H1 (cell line): ENCODE measurements around the gene CHRD. TPM values are rescaled to one million over a fixed set of nuclear protein-coding genes. Genes with fewer than 3 reads are reported as not detected.

Experiments used
- CTCF ChIA-PET: fragments of 300-600 bp; sonication (Branson Sonifier 250); formaldehyde crosslinking; loops from one replicate; lab custom pipeline; 2021; ENCODE audit not compliant: partially characterized antibody; lab: Charles Lee
- POLR2A ChIA-PET: fragments of 300-600 bp; sonication (Branson Sonifier 250); formaldehyde crosslinking; loops from one replicate; lab custom pipeline; 2021; ENCODE audit warnings: inconsistent platforms; ENCODE audit not compliant: partially characterized antibody; lab: Charles Lee
- DNase-seq, 2 experiments: peaks; one replicate each; pipeline versions ENCODE4 v3.0.0 to v3.0.0-alpha.2; 2010 to 2022; ENCODE audit warnings: low spot score in 2 of 2, low read depth in 1 of 2, mixed read lengths in 1 of 2
- FAIRE-seq: peaks from 2 replicates; lab custom pipeline; 2011; peaks lifted over from hg19 to GRCh38; lab: Jason Lieb, UNC
- H2AFZ ChIP-seq: 2 replicates; pipeline ENCODE4 v1.8.1; 2012; ENCODE audit warnings: low read length, inconsistent platforms
- H2AK5ac ChIP-seq: 2 replicates; pipeline ENCODE4 v1.6.1; 2013; ENCODE audit warnings: low read depth, low read length
- H2BK120ac ChIP-seq: replicated peaks from 2 replicates; pipeline ENCODE3; 2013; ENCODE audit warnings: low read depth, low read length, inconsistent platforms
- H2BK12ac ChIP-seq: 2 replicates; pipeline ENCODE4 v1.6.1; 2013; ENCODE audit warnings: low read depth, low read length
- H2BK15ac ChIP-seq: 2 replicates; pipeline ENCODE4 v1.6.1; 2013; ENCODE audit warnings: low read length
- H2BK20ac ChIP-seq: 2 replicates; pipeline ENCODE4 v1.6.1; 2013; ENCODE audit warnings: low read length
- H2BK5ac ChIP-seq: 2 replicates; pipeline ENCODE4 v1.6.1; 2013; ENCODE audit warnings: low read depth, low read length
- H3K14ac ChIP-seq: 2 replicates; pipeline ENCODE4 v1.6.1; 2013; ENCODE audit warnings: inconsistent platforms; ENCODE audit not compliant: insufficient read length
- H3K18ac ChIP-seq: 2 replicates; pipeline ENCODE4 v1.6.1; 2013; ENCODE audit warnings: low read length; ENCODE audit errors: extremely low read depth
- H3K23ac ChIP-seq: 2 replicates; pipeline ENCODE4 v1.6.1; 2013; ENCODE audit warnings: inconsistent platforms; ENCODE audit not compliant: insufficient read length
- H3K23me2 ChIP-seq: 2 replicates; pipeline ENCODE4 v1.6.1; 2013; ENCODE audit warnings: low read depth, low read length
- H3K27ac ChIP-seq: 2 replicates; pipeline ENCODE4 v1.6.1; 2011; ENCODE audit warnings: low read depth, low read length, inconsistent platforms
- H3K27me3 ChIP-seq, 4 experiments: replicated peaks in 1 of 4; 1 replicate in 1 of 4; 2 replicates in 3 of 4; pipeline versions ENCODE4 v1.6.1 to v1.8.1; 2011 to 2013; ENCODE audit warnings: low read length in 3 of 4, mild to moderate bottlenecking in 3 of 4, inconsistent platforms in 2 of 4, mixed read lengths in 2 of 4, moderate library complexity in 1 of 4; ENCODE audit not compliant: control insufficient read depth in 3 of 4, insufficient read depth in 3 of 4; ENCODE audit errors: extremely low read depth in 1 of 4
- H3K36me3 ChIP-seq, 4 experiments: 2 replicates each; pipeline versions ENCODE4 v1.6.1 to v1.8.1; 2011 to 2013; ENCODE audit warnings: mild to moderate bottlenecking in 4 of 4, low read length in 3 of 4, moderate library complexity in 2 of 4, control low read depth in 1 of 4, inconsistent platforms in 1 of 4; ENCODE audit not compliant: insufficient read depth in 4 of 4, control insufficient read depth in 2 of 4
- H3K4ac ChIP-seq: replicated peaks from 2 replicates; pipeline ENCODE3; 2013; ENCODE audit warnings: low read length, low read depth, mixed read lengths, inconsistent platforms; ENCODE audit not compliant: insufficient read length
- H3K4me1 ChIP-seq, 4 experiments: replicated peaks in 1 of 4; 1 replicate in 1 of 4; 2 replicates in 3 of 4; pipeline versions ENCODE4 v1.6.1 to v1.8.1; 2011 to 2013; ENCODE audit warnings: low read length in 3 of 4, inconsistent platforms in 2 of 4, mixed read lengths in 1 of 4; ENCODE audit not compliant: insufficient read depth in 4 of 4, control insufficient read depth in 3 of 4
- H3K4me2 ChIP-seq, 2 experiments: 2 replicates each; pipeline versions ENCODE4 v1.6.1 to v1.8.1; 2011 to 2013; ENCODE audit warnings: low read depth in 2 of 2, low read length in 2 of 2, control low read depth in 1 of 2, inconsistent platforms in 1 of 2, mild to moderate bottlenecking in 1 of 2; ENCODE audit not compliant: insufficient read depth in 1 of 2
- H3K4me3 ChIP-seq, 4 experiments: fragments of 200-600, 300-600 bp in 1 of 4; sonication (generic), shearing (Covaris generic), sonication (Bioruptor Twin) in 1 of 4; 2 replicates each; pipeline versions ENCODE4 v1.5.1 to v1.8.1; 2011 to 2016; ENCODE audit warnings: low read length in 4 of 4, low read depth in 3 of 4, control low read depth in 2 of 4, inconsistent platforms in 2 of 4, mild to moderate bottlenecking in 2 of 4, mixed read lengths in 1 of 4, moderate library complexity in 1 of 4; ENCODE audit not compliant: insufficient read depth in 2 of 4; ENCODE audit errors: extremely low read depth in 1 of 4
- H3K56ac ChIP-seq: replicated peaks from 2 replicates; pipeline ENCODE3; 2013; ENCODE audit warnings: low read depth, mild to moderate bottlenecking, mixed read lengths, low read length, inconsistent platforms; ENCODE audit not compliant: insufficient read length
- H3K79me1 ChIP-seq: 2 replicates; pipeline ENCODE4 v1.6.1; 2013; ENCODE audit warnings: low read depth, low read length, control low read depth
- H3K79me2 ChIP-seq, 2 experiments: 2 replicates each; pipeline versions ENCODE4 v1.6.1 to v1.8.1; 2012 to 2013; ENCODE audit warnings: low read length in 2 of 2, mild to moderate bottlenecking in 2 of 2, inconsistent platforms in 1 of 2; ENCODE audit not compliant: insufficient read depth in 2 of 2, control insufficient read depth in 1 of 2
- H3K9ac ChIP-seq, 4 experiments: replicated peaks in 1 of 4; 1 replicate in 1 of 4; 2 replicates in 3 of 4; pipeline versions ENCODE4 v1.6.1 to v1.8.1; 2011 to 2013; ENCODE audit warnings: low read depth in 3 of 4, low read length in 3 of 4, control low read depth in 2 of 4, mild to moderate bottlenecking in 2 of 4, moderate library complexity in 2 of 4, inconsistent platforms in 1 of 4; ENCODE audit errors: extremely low read depth in 1 of 4
- H3K9me3 ChIP-seq, 2 experiments: 2 replicates each; pipeline versions ENCODE4 v1.6.1 to v1.8.1; 2012 to 2013; ENCODE audit warnings: mild to moderate bottlenecking in 2 of 2, moderate library complexity in 2 of 2, control low read depth in 1 of 2, inconsistent platforms in 1 of 2, low read depth in 1 of 2, low read length in 1 of 2, mixed read lengths in 1 of 2; ENCODE audit not compliant: insufficient read depth in 2 of 2
- H4K20me1 ChIP-seq, 2 experiments: replicated peaks in 1 of 2; 2 replicates each; pipeline versions ENCODE3 to v1.8.1; 2011 to 2013; ENCODE audit warnings: inconsistent platforms in 2 of 2, low read length in 2 of 2, mild to moderate bottlenecking in 1 of 2; ENCODE audit not compliant: insufficient read depth in 2 of 2, control insufficient read depth in 1 of 2
- H4K5ac ChIP-seq: 2 replicates; pipeline ENCODE4 v1.6.1; 2013; ENCODE audit warnings: low read length, low read depth, mixed read lengths, inconsistent platforms; ENCODE audit not compliant: insufficient read length
- H4K8ac ChIP-seq: 2 replicates; pipeline ENCODE4 v1.8.0; 2013; ENCODE audit warnings: mild to moderate bottlenecking, moderate library complexity, low read length, inconsistent platforms; ENCODE audit not compliant: insufficient read depth; ENCODE audit errors: extremely low read depth
- H4K91ac ChIP-seq: replicated peaks from 2 replicates; pipeline ENCODE3; 2013; ENCODE audit warnings: low read length, mixed read lengths, inconsistent platforms; ENCODE audit not compliant: insufficient read length
- ASH2L ChIP-seq: fragments of 200-600, 300-600 bp; sonication (generic); IDR thresholded peaks from one replicate; pipeline ENCODE4 v1.7.1; 2017; ENCODE audit warnings: low read length
- JUND ChIP-seq: IDR thresholded peaks from 2 replicates; pipeline ENCODE4 v1.6.1; 2011; ENCODE audit warnings: mild to moderate bottlenecking, improper control_type of control experiment, low read length
- RAD21 ChIP-seq, 2 experiments: IDR thresholded peaks in 1 of 2; conservative IDR thresholded peaks in 1 of 2; 2 replicates each; pipeline ENCODE4 v1.6.1; 2011; ENCODE audit warnings: low read depth in 2 of 2, low read length in 2 of 2, improper control_type of control experiment in 1 of 2, inconsistent platforms in 1 of 2, mild to moderate bottlenecking in 1 of 2, moderate library complexity in 1 of 2
- SAP30 ChIP-seq: fragments of 300-600 bp; sonication (generic); IDR thresholded peaks from 2 replicates; pipeline ENCODE4 v1.7.1; 2012; ENCODE audit warnings: low read length, moderate library complexity, mild to moderate bottlenecking, inconsistent platforms; ENCODE audit not compliant: insufficient read depth, insufficient replicate concordance
- SIN3A ChIP-seq, 2 experiments: IDR thresholded peaks in 1 of 2; conservative IDR thresholded peaks in 1 of 2; 2 replicates each; pipeline ENCODE4 v1.6.1; 2011 to 2012; ENCODE audit warnings: low read length in 2 of 2, improper control_type of control experiment in 1 of 2, low read depth in 1 of 2, mild to moderate bottlenecking in 1 of 2
- SRF ChIP-seq: IDR thresholded peaks from 2 replicates; pipeline ENCODE4 v1.6.1; 2011; ENCODE audit warnings: mild to moderate bottlenecking, low read depth, low read length, moderate library complexity
- YY1 ChIP-seq: IDR thresholded peaks from 2 replicates; pipeline ENCODE4 v1.6.1; 2011; ENCODE audit warnings: low read depth, mild to moderate bottlenecking, low read length
- WGBS, 2 experiments: shearing (Covaris generic) in 1 of 2; methylation state at CpG; one replicate each; pipeline versions ENCODE4 v1.1.6 to v1.1.7; 2013 to 2015; ENCODE audit warnings: low lambda C conversion rate in 2 of 2, mixed read lengths in 2 of 2, inconsistent platforms in 1 of 2, low coverage in 1 of 2, missing lambda C conversion rate in 1 of 2; ENCODE audit not compliant: insufficient replicate concordance in 2 of 2, insufficient coverage in 1 of 2, insufficient read length in 1 of 2; ENCODE audit errors: extremely low coverage in 1 of 2, missing lambda C conversion rate in 1 of 2; 5-methylcytosine and 5-hydroxymethylcytosine counted together
- polyA plus RNA-seq, 7 experiments: library from polyadenylated mRNA; depleted of rRNA in 3 of 7; stranded (reverse) in 5 of 7; unstranded in 2 of 7; fragments of >200 nt in 5 of 7; fragments of 200-250 nt in 2 of 7; gene quantifications; 1 replicate in 5 of 7; 2 replicates in 1 of 7; 4 replicates in 1 of 7; pipeline versions ENCODE4 v1.2.1 to v1.2.3, GENCODE V29; 2011 to 2013; ENCODE audit warnings: missing spikeins in 2 of 7, mixed read lengths in 2 of 7
- total RNA-seq: library from RNA; stranded (reverse); fragmentation: NEBNext Ultra II Directional; extraction: Animal tissue kit (Norgen Biotek cat#: 25700); gene quantifications from 2 replicates; pipeline ENCODE4 v1.2.1, GENCODE V29; 2021
- TF ChIP-seq, protein P1 (sequence below): IDR thresholded peaks from 2 replicates; pipeline ENCODE4 v1.6.1; 2012; ENCODE audit warnings: inconsistent platforms
- TF ChIP-seq, protein P2 (sequence below), 3 experiments: IDR thresholded peaks; 1 replicate in 2 of 3; 2 replicates in 1 of 3; pipeline versions ENCODE4 v1.5.1 to v1.6.1; 2011; ENCODE audit warnings: low read length in 3 of 3, mild to moderate bottlenecking in 3 of 3, inconsistent platforms in 2 of 3, low read depth in 1 of 3, moderate library complexity in 1 of 3; ENCODE audit not compliant: insufficient read depth in 1 of 3; ENCODE audit errors: control extremely low read depth in 1 of 3

The CHRD gene
- total and polyA plus RNA-seq, 2 of the 8 experiments (the other 6 are each of a cell fraction or from before 2014, with no cell fraction given): 0.62 to 0.86 TPM

DNA sequence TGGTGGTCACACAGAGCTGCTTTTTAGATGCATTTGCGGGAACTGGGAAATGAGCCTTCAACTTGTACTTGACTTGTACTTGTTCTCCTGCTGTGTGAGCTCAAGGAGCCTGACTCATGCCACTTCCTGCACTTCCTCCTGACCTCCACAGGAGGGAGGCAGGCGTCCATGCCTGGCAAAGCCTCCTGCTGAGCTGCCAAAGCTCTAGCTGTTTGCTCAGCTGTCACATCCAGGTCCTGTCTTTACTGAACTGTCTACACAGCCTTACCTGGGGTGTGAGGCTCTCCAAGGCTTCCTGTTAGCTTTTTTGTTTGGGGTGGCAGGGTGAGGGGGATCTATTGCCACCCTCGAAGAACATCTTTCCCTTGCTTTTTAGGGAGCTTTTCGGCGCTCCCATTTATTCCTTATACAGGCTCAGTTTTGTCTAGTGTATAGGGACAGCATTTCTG, 8.3 kb upstream of the CHRD start:
- H3K4me3 ChIP-seq: no peak overlapping the region
- H3K9ac ChIP-seq: no peak overlapping the region
- H3K56ac ChIP-seq: no peak overlapping the region
- H3K79me2 ChIP-seq: no peaks in the 10 kb centered on the region
- ChIA-PET CTCF (interaction anchor here (0.5 to 11.5 kb wide), 51 partner anchors 8 to 444 kb away, joined by 3 to 223 read pairs (median 6); partner anchors contain the start of genes CHRD, CLCN2 and FAM131A), POLR2A (interaction anchor here (0.7 to 4.2 kb wide), 10 partner anchors 10 to 185 kb away, joined by 3 to 32 read pairs (median 3); partner anchors contain the start of genes CLCN2, FAM131A and POLR2H)
- no peak overlapping the region for H4K5ac ChIP-seq
- no peak overlapping the region for H3K27ac ChIP-seq
- H3K23me2 ChIP-seq: no peaks in the 10 kb centered on the region
- H3K9me3 ChIP-seq: no peaks in the 10 kb centered on the region
- H2BK20ac ChIP-seq: no peak overlapping the region
- no peak overlapping the region for H2AK5ac ChIP-seq
- peaks cover 3 to 8% (median 6%) of the 10 kb centered on the region in 4 experiments; a peak in 6 of 7 replicates for H3K4me1 ChIP-seq
- H2BK15ac ChIP-seq: no peak overlapping the region
- no peak overlapping the region for H2BK5ac ChIP-seq
- no peak overlapping the region for H3K23ac ChIP-seq
- peaks cover 2 to 12% of the 10 kb centered on the region in 2 experiments for H4K20me1 ChIP-seq
- H4K91ac ChIP-seq: no peak overlapping the region
- no peak overlapping the region for H3K14ac ChIP-seq
- DNase-seq (peak; percentile 77 to 79), FAIRE-seq (peak; percentile 81)
- no peak overlapping the region for H2AFZ ChIP-seq
- WGBS, 2 experiments: 54% methylated on average over 5 of the region's 5 CpGs; no CpG with 5 or more reads in 1 of the 2 experiments
- no peak overlapping the region for H3K18ac ChIP-seq
- H3K36me3 ChIP-seq: peaks cover 6 to 21% (median 17%) of the 10 kb centered on the region in 4 experiments; a peak in 7 of 8 replicates
- H4K8ac ChIP-seq: no peak overlapping the region
- H2BK12ac ChIP-seq: no peak overlapping the region
- no peaks in the 10 kb centered on the region for H3K79me1 ChIP-seq
- H3K27me3 ChIP-seq: no peaks in the 10 kb centered on the region; a peak in 1 of 7 replicates
- H3K4ac ChIP-seq: no peak overlapping the region
- no peak overlapping the region for H2BK120ac ChIP-seq
- H3K4me2 ChIP-seq: peak overlapping the region in 1 of 2 experiments; percentile 24; a peak in 1 of 4 replicates
- TF ChIP-seq, protein P1, sequence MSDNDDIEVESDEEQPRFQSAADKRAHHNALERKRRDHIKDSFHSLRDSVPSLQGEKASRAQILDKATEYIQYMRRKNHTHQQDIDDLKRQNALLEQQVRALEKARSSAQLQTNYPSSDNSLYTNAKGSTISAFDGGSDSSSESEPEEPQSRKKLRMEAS: peak; percentile 60
- TF ChIP-seq, protein P2, sequence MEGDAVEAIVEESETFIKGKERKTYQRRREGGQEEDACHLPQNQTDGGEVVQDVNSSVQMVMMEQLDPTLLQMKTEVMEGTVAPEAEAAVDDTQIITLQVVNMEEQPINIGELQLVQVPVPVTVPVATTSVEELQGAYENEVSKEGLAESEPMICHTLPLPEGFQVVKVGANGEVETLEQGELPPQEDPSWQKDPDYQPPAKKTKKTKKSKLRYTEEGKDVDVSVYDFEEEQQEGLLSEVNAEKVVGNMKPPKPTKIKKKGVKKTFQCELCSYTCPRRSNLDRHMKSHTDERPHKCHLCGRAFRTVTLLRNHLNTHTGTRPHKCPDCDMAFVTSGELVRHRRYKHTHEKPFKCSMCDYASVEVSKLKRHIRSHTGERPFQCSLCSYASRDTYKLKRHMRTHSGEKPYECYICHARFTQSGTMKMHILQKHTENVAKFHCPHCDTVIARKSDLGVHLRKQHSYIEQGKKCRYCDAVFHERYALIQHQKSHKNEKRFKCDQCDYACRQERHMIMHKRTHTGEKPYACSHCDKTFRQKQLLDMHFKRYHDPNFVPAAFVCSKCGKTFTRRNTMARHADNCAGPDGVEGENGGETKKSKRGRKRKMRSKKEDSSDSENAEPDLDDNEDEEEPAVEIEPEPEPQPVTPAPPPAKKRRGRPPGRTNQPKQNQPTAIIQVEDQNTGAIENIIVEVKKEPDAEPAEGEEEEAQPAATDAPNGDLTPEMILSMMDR (IDR thresholded peaks at IDR 0.05; ENCODE audit: control extremely low read depth in 1 of 3, insufficient read depth in 1 of 3, low read depth in 1 of 3, low read length in 3 of 3): peak; percentile 91 to 97 (median 96)
- TF ChIP-seq SRF (0 out of 2 replicates have a peak, but pooled peaks have one; percentile 13), ASH2L (no peak), SIN3A (conservative IDR thresholded peaks at IDR 0.05 in 1 of 2, IDR thresholded peaks at IDR 0.05 in 1 of 2; ENCODE audit: low read depth in 1 of 2, low read length in 2 of 2) (peak; percentile 96 to 99; a peak in 3 of 4 replicates), RAD21 (IDR thresholded peaks at IDR 0.05 in 1 of 2, conservative IDR thresholded peaks at IDR 0.05 in 1 of 2; ENCODE audit: low read depth in 2 of 2, low read length in 2 of 2) (peak; percentile 99), JUND (peak; percentile 72; the same call in 1 of the 2 replicates), SAP30 (peak; percentile 80), YY1 (peak; percentile 76)
